HG03175 (cell line): ENCODE measurements around the gene PRR27.
"Not testable (repeated sequence)": the region's sequence is repeated elsewhere in the genome, so short reads cannot be mapped to it uniquely, and the experiment has no call there.

Experiments used
- ATAC-seq: cut with Tn5 transposase; IDR thresholded peaks from one replicate; pipeline ENCODE4 v1.9.1; 2021; ENCODE audit warnings: mild to moderate bottlenecking, moderate library complexity; ENCODE audit not compliant: unreplicated experiment

The PRR27 gene

DNA sequence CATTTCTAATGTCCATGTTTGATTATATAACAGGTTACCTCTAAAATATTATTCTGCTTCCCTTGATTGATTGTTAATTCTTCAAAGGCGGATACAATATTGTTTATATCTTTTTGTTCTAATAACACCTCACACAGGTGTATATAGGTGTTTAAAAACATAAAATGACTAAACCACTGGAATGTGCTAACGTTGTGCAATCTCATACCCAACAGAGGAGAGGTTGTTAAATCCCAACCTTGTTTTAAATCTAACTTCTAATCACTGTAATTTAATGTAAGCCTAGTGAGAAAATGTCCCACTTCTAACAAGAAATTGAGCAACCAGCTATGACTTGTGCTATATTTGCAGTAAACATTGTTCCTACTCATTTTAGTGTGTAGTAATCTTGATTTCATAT, 42.8 kb downstream of the PRR27 start:
- ATAC-seq: no peak

DNA sequence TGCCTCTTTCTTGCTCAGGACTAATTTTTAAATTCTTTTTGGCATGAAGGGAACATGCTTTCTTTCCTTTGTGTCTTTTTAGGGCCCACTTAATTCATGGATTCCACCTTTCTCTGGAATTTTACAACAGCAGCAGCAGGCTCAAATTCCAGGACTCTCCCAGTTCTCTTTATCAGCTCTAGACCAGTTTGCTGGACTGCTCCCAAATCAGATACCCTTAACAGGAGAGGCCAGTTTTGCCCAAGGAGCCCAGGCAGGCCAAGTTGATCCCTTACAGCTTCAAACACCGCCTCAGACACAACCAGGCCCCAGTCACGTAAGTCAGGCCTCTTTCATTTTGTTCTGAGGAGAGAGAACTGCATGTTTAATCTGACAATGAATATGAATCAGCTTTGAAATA, 43.8 kb downstream of the PRR27 start:
- no peak for ATAC-seq

DNA sequence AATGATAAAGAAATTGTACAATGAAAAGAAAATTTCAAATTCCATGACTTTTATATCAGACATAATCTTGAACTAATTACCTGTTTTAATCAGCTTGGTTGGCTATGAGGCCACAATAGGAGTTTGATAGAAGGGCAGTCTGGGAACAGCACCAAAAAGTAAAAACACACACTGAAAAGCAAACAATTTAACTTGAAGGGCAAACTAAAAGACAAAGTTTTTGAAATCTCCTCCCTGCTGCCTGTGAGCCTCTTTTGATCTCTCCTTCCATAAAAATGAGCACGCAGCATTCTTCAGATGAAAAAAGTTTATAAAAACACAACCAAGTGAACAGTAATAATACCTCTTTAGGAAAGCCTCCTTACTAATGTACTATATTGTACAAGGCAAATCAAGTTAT, 49.6 kb downstream of the PRR27 start:
- ATAC-seq: no peak

DNA sequence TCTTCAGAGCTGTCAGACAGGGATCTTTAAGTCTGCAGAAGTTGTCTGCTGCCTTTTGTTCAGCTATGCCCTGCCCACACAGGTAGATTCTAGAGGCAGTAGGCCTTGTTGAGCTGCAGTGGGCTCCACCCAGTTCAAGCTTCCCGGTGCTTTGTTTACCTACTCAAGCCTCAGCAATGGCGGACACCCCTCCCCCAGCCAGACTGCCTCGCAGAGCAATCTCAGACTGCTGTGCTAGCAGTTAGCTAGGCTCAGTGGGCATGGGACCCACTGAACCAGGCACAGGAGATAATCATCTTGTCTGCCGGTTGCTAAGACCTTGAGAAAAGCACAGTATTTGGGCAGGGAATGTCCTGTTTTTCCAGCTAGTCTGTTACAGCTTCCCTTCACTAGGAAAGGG, 58.7 kb downstream of the PRR27 start:
- ATAC-seq: not testable (repeated sequence)
